SIG-M5 (cell line): Measurements from ENCODE around the gene BMP8B.

ENCODE experiments used
- DNase-seq: peaks from one replicate; lab custom pipeline; 2025; lab: John Stamatoyannopoulos, UW

Gene BMP8B

GRCh38 chr1:39722495-39722894 is 66.2 kb downstream of the BMP8B start:
- DNase-seq = no peak

GRCh38 chr1:39721664-39722063 is 67.0 kb downstream of the BMP8B start:
- no peak for DNase-seq

GRCh38 chr1:39720094-39720999 is 68.3 kb downstream of the BMP8B start:
- DNase-seq = no peak

DNA sequence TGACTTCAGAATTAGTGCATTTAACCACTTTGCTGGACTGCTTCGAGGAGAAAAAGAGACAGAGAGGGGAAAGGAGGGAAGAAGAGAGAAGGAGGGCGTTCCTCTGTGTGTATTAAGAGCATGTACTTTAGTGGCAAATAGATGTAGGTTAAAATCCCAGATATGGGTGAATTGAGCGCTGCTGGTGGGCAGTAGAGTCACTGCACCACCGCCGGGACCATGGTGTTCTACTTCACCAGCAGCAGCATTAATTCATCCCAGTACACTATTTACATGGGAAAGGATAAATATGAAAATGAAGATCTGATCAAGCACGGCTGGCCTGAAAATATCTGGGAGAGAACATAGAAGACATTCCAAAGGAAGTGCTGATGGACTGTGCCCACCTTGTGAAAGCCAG is 70.9 kb downstream of the BMP8B start:
- DNase-seq = no peak

DNA sequence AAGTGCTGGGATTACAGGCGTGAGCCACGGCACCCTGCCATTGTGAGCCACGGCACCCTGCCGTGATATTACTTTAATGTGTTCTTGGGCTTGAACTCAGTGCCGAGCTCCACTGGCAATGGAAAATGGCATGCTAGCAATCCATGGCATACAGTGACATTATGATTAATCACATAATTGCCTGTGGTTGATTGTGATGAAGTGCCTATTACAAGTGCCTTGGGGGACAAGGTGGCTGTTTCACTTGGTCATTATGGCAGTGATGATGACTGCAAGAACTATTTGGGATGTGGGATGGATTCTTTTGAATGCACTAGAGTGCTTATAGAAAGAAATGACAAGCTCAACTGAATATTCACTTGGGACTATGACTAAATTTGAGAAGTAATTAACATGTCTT is 75.1 kb downstream of the BMP8B start:
- no peak for DNase-seq

DNA sequence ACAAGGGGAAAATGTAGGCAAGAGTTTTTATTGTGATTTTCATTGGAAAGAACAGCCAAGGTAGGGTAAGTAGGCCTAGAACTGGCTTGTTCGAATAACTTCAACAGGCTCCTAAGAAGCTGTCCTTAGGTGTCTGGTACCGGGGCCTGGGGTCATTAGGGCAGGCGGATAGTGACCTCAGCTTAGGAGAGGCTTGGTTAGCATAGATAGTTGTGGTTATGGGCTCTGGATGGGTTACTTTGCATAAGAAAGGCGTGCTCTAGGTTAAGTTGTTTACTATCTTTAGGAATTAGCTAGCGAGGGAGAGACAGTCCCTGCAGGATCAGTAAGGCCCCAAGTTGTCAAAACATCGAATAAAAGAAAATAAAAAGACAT is 76.7 kb downstream of the BMP8B start:
- DNase-seq = no peak

GRCh38 chr1:39711104-39711965 is 77.3 kb downstream of the BMP8B start:
- DNase-seq = no peak

GRCh38 chr1:39707506-39707905 is 81.2 kb downstream of the BMP8B start:
- DNase-seq = no peak
